NT2/D1 (cell line): ENCODE data around the gene AGAP1.

Source experiments
- SUZ12 ChIP-seq: IDR thresholded peaks from 2 replicates; pipeline ENCODE4 v1.6.1; 2011; ENCODE audit not compliant: insufficient read length, insufficient read depth; ENCODE audit errors: extremely low read depth
- YY1 ChIP-seq: IDR thresholded peaks from 2 replicates; pipeline ENCODE4 v1.6.1; 2011; ENCODE audit not compliant: insufficient read length, insufficient read depth
- ZNF274 ChIP-seq: IDR thresholded peaks from 2 replicates; pipeline ENCODE4 v1.6.1; 2011; ENCODE audit warnings: mild to moderate bottlenecking, low read depth, low read length

GRCh38 chr2:235928751-235929370 is 435.0 kb downstream of the AGAP1 start:
- no peak for TF ChIP-seq YY1
- no peak for TF ChIP-seq ZNF274
- TF ChIP-seq SUZ12: no peak
